HEK293T (cell line): ENCODE results near the gene LRRC8A.

Source experiments
- BHLHE40 ChIP-seq: fragments of 450-650 bp; IDR thresholded peaks from 2 replicates; pipeline ENCODE4 v1.6.1; 2016; ENCODE audit warnings: mild to moderate bottlenecking, moderate library complexity, borderline replicate concordance
- CTBP1 ChIP-seq: fragments of 450-650 bp; IDR thresholded peaks from 2 replicates; pipeline ENCODE4 v1.6.1; 2016; ENCODE audit warnings: borderline replicate concordance
- ELF4 ChIP-seq: fragments of 450-650 bp; IDR thresholded peaks from 2 replicates; pipeline ENCODE4 v1.6.1; 2017; ENCODE audit warnings: antibody characterized with exemption
- FOXA1 ChIP-seq: fragments of 450-650 bp; IDR thresholded peaks from 2 replicates; pipeline ENCODE4 v1.6.1; 2016; ENCODE audit warnings: mild to moderate bottlenecking
- FOXK2 ChIP-seq: fragments of 450-650 bp; IDR thresholded peaks from 2 replicates; pipeline ENCODE4 v1.6.1; 2016; ENCODE audit warnings: mild to moderate bottlenecking
- FOXM1 ChIP-seq: fragments of 450-650 bp; IDR thresholded peaks from 2 replicates; pipeline ENCODE4 v1.6.1; 2017; ENCODE audit warnings: mild to moderate bottlenecking, borderline replicate concordance
- HDGF ChIP-seq: fragments of 450-650 bp; IDR thresholded peaks from 2 replicates; pipeline ENCODE4 v1.6.1; 2017; ENCODE audit warnings: antibody characterized with exemption, borderline replicate concordance
- LEF1 ChIP-seq: fragments of 450-650 bp; IDR thresholded peaks from 2 replicates; pipeline ENCODE4 v1.6.1; 2017; ENCODE audit warnings: mild to moderate bottlenecking, borderline replicate concordance
- NFRKB ChIP-seq: fragments of 450-650 bp; IDR thresholded peaks from 2 replicates; pipeline ENCODE4 v1.6.1; 2016; ENCODE audit warnings: mild to moderate bottlenecking, moderate library complexity
- SP1 ChIP-seq: fragments of 450-650 bp; IDR thresholded peaks from 2 replicates; pipeline ENCODE4 v1.6.1; 2017
- SUZ12 ChIP-seq: fragments of 450-650 bp; IDR thresholded peaks from 2 replicates; pipeline ENCODE4 v1.6.1; 2016; ENCODE audit warnings: mild to moderate bottlenecking
- TARDBP ChIP-seq: fragments of 450-650 bp; IDR thresholded peaks from 2 replicates; pipeline ENCODE4 v1.6.1; 2016
- ZNF384 ChIP-seq: fragments of 450-650 bp; IDR thresholded peaks from 2 replicates; pipeline ENCODE4 v1.6.1; 2016
- TF ChIP-seq, protein P1 (sequence below): fragments of 450-650 bp; IDR thresholded peaks from 2 replicates; pipeline ENCODE4 v1.6.1; 2016

GRCh38 chr9:128919402-128920089 lies 37.6 kb downstream of the LRRC8A start:
- no peak for TF ChIP-seq SP1
- TF ChIP-seq BHLHE40, result no peak
- no peak for TF ChIP-seq NFRKB
- TF ChIP-seq FOXA1, result no peak
- no peak for TF ChIP-seq FOXK2
- no peak for TF ChIP-seq HDGF
- TF ChIP-seq ZNF384, result no peak
- no peak for TF ChIP-seq SUZ12
- TF ChIP-seq TARDBP, result no peak
- TF ChIP-seq LEF1, result no peak
- TF ChIP-seq, protein P1, sequence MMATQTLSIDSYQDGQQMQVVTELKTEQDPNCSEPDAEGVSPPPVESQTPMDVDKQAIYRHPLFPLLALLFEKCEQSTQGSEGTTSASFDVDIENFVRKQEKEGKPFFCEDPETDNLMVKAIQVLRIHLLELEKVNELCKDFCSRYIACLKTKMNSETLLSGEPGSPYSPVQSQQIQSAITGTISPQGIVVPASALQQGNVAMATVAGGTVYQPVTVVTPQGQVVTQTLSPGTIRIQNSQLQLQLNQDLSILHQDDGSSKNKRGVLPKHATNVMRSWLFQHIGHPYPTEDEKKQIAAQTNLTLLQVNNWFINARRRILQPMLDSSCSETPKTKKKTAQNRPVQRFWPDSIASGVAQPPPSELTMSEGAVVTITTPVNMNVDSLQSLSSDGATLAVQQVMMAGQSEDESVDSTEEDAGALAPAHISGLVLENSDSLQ, result no peak
- no peak for TF ChIP-seq FOXM1
- TF ChIP-seq ELF4, result no peak
- no peak for TF ChIP-seq CTBP1
